Stimulated activated CD4-positive, alpha-beta T cell treated with anti-CD3 and anti-CD28 coated beads, Interleukin-12 subunit alpha, Interleukin-12 subunit beta, amount 100 ng/mL, for 4 hours (primary cell): ENCODE results near the gene NUDT7.

Source experiments
- DNase-seq: peaks from one replicate; pipeline ENCODE4 v3.0.0-alpha.2; 2020

NUDT7 gene

DNA sequence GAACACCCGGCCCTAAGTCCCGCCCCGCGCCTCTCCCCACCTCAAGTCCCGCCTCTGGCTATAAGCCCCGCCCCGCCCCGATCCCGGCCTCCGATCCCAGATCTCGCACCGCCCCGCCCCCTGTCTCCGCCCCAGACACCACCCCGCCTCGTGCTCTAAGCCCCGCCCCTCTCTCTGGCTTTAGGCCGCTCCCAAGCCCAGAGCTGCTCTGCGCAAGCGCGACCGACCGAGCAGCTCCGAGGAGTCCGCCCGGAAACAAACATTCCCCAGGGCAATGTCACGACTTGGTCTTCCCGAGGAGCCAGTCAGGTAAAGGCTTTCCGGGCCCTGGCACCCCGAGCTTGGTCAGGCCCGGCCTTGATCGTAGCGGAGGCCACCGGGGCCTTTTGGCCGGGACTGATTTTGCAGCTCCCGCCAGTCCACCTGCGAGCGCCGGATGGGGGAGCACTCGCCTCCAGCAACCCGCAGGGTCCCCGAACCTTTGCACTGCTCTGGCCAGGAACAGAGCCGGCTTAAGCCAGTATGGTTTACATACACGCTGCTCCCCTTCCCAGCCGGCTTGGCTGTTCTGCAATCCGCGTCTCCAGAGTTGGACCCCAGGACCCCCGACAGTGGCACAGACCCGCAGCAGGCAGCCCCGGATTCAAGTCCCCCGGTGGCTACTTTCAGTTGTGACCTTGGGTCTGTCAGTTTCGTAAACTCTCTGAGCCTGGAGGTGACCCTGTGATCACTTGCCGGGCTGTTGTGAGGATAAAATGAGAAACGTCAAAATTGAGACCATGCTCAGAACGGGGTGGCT lies at the start of gene NUDT7:
Gene NUDT7 (plus strand): TSS at position 206 of the 799 bp plus-strand sequence. CDS start 69 bp downstream, at position 275.
- peak; percentile 100 for DNase-seq

- no peak for DNase-seq
These were observed 47.4 kb upstream of the NUDT7 start for GRCh38 chr16:77674888-77675287.

DNA sequence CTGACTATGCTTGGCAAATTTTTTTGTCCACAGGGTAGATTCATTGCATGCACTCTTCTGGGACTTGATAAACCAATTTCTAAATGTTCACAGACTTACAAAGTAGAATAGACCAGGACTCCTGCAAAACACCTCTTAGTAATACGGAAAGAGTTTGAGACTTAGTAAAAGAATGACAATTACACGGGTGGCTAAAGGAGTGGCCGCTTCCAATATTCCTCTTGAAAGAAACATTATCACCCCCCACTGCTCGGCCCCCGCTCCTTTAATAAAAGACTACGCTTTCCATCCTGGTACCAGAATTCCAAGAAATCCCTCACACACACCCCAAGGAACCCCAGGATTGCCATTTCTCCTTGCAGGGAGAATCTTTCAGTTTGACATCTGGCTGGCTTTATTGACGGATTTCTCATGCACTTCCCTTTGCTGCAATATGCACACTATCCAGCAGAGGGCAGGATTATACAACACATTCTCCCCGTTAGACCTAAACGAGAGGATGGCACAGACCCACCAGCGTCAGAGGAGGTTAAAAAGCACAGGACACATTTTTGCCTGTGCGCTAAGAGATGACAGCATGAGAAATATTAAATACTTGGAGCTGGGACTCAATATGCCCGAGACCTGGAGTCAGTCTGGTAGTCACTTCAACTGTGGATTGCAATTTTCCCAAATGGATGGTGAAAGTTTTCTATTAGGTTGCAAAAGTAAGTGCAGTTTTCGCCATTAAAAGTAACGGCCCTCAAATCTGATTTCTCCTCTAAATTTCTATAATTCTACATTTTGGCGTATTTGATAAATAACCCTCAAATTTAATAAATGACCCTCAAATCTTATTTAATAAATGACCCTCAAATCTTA lies 46.6 kb upstream of the NUDT7 start:
- peak; percentile 31 for DNase-seq

- no peak for DNase-seq
These were observed 45.2 kb upstream of the NUDT7 start for GRCh38 chr16:77677129-77677528.

DNA sequence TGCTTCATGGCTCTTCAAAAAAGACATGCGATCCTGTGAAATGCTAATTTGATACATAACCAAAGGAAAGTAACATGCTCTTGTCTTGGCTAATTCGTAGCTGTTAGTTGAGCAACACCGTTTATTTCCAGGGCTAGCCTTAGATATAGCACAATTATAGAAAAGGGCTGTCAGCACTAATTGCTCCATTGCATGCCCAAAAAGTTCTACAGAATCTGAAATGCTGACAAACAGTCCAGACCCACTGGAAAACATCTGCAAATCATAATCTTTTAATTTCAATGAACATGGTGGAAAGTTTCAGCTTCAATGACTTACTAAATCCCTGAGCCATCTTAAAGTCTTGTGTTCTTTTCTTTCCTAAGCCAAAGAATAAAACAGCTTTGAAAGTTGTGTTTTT lies 42.9 kb upstream of the NUDT7 start:
- DNase-seq = no peak

DNA sequence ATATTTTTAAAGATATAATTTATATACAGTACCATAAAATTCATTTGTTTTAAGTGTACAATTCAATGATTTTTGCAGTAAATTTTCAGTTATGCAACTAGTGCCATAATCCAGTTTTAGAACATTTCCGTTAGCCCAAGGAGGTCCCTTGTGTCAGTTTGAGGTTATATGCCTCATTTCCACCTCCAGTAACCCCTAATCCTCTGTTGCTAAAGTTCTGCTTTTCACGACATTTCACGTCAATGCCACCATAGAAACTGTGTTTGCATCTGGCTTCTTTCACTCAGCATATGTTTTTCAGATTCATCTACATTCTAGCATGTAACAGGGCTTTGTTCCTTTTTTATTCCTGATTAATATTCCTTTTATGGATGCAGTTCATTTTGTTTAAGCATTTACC lies 42.4 kb upstream of the NUDT7 start:
- no peak for DNase-seq

- no peak for DNase-seq
These were observed 41.8 kb upstream of the NUDT7 start for GRCh38 chr16:77680496-77680895.

GRCh38 chr16:77682586-77682985 lies 39.7 kb upstream of the NUDT7 start:
- no peak for DNase-seq

GRCh38 chr16:77683397-77684180 lies 38.7 kb upstream of the NUDT7 start:
- DNase-seq = no peak

DNA sequence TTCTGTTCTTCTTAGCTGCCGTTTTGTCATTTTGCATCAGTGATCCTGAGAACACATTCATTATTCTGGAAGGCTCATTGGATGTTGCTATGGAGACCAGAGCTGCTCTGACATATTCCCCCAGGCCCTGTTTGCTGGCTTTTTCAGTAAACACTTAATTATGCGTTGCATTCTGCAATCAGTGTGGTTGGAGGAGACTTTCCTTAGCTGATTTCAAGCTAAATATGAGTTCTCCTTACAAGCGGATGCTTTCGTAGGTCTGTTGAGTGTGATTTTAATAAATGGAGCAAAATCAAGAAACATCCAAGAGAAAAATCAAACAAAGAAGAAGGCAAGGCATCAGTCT lies 38.2 kb upstream of the NUDT7 start:
- DNase-seq = no peak

DNA sequence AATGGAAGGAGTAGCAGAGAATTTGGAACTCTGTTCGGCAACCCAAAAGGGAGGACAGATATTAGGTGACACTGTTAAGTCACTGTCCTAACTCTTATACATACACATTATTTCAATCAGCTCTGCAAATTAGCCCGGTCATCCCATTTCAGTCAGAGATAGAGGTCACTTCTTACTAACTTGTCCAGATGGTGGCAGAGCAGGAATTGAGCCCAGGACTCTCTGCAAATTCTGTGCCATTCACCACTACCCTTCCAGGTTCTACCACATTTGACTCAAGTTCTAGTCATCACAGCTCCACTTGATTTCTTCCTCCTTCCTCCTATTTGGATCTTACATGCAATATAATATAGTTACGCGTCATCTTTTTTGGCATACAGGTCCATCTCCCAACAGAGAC lies 35.9 kb upstream of the NUDT7 start:
- DNase-seq = no peak

- DNase-seq = no peak
These were observed 32.3 kb upstream of the NUDT7 start for GRCh38 chr16:77689971-77690370.

GRCh38 chr16:77690416-77690815 lies 31.9 kb upstream of the NUDT7 start:
- DNase-seq = no peak

DNA sequence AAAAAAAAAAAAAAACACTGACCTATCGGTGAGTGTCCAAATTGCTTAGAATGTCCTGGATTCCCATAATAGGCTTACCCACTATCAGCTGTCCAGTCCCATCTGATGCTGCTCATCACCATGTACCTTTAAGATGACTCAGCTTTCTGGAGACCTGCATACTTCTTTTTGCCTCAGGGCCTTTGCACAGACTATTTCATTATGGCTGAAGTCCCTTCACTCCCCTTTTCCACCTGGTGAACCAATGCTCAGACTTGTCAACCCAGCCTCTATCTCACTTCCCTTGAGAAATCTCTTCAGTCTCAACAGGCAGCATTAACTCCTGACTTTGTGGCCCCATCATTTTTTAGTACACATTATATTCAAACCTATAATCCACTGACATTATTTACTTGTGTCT lies 29.7 kb upstream of the NUDT7 start:
- DNase-seq = no peak

GRCh38 chr16:77696149-77696548 lies 26.2 kb upstream of the NUDT7 start:
- no peak for DNase-seq

- DNase-seq = no peak
These were observed 21.5 kb upstream of the NUDT7 start for GRCh38 chr16:77700846-77701245.

- DNase-seq = no peak
These were observed 17.0 kb upstream of the NUDT7 start for GRCh38 chr16:77705351-77705750.

- no peak for DNase-seq
These were observed 11.1 kb upstream of the NUDT7 start for GRCh38 chr16:77711179-77711578.

DNA sequence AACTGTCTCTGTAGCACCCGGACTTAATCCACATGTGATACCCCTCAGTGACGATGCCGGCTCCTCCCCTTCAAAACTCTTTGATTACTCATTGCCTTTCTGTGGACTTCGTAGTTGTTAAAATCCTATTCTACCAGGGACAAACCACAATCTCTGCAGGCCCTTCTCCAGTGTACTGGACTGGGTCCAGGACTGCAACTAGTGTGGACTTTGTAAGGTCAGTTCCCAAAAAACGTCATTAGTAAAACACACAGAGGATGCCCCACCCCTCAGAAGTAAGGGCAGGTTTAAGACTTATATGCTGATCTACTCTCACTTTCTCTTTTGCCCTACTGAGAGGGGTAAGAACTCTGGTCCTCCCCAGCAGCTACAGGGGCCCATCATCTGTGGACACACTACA lies 10.5 kb upstream of the NUDT7 start:
- DNase-seq = no peak

DNA sequence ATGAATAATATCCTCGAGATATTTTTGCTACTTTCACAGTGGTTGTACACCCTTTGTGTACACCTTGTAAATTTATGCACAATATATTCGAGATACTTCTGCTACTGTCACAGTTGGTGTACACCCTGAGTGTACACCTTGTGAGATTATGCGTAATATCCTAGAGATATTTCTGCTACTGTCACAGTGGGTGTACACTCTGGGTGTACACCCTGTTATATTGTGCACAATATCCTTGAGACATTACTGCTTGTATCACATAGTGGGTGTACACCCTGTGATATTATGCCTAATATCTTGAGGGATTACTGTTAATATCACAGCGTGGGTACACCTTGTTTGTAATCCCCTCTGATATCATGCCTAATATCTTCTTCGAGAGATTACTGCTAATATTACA lies 7.2 kb upstream of the NUDT7 start:
- DNase-seq = no peak

DNA sequence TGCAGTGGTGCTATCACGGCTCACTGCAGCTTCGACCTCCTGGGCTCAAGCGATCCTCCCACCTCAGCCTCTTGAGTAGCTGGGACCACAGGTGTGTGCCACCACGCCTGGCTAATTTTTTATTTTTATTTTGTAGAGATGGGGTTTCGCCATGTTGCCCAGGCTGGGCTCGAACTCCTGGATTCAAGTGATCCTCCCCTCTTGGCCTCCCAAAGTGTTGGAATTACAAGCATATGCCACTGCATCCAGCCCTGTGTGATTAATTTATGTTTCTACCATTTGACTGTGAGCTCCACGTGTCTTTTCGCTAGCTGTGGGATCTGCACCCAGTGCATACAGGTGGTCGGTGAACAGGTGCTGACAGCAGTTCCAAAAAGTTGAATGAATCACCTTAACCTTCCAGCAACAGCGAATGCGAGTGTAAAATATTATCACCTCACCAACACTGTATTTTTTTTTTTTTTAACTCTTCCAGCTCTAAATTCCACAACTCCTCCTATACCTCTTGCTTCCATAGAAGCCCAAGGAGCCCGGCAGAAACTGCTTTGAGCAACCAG lies 484 bp upstream of the NUDT7 start:
- DNase-seq = no peak

- peak; percentile 3 for DNase-seq
These were observed 797 bp downstream of the NUDT7 start for GRCh38 chr16:77723108-77723514.

GRCh38 chr16:77724174-77724573 lies 1.9 kb downstream of the NUDT7 start:
- DNase-seq = no peak
